Upper lobe of right lung (tissue), 1 donor: Measurements from ENCODE around the gene NTF4. TPM values are rescaled to one million over a fixed set of nuclear protein-coding genes. Genes with fewer than 3 reads are reported as not detected.

Experiments used
- ATAC-seq: fragments of 200-7000 bp; cut with Tn5 transposase; one replicate; pipeline ENCODE4 v1.9.1; 2020; ENCODE audit warnings: mild to moderate bottlenecking, moderate library complexity
- DNase-seq: peaks from one replicate; pipeline ENCODE4 v3.0.0-alpha.2; 2020
- H3K27ac ChIP-seq: fragments of 200-600 bp; one replicate; pipeline ENCODE4 v1.8.0; 2022
- H3K27me3 ChIP-seq: fragments of 200-600 bp; one replicate; pipeline ENCODE4 v1.8.0; 2022; ENCODE audit warnings: mild to moderate bottlenecking
- H3K36me3 ChIP-seq: fragments of 200-600 bp; one replicate; pipeline ENCODE4 v1.8.0; 2022
- H3K4me1 ChIP-seq: fragments of 200-600 bp; one replicate; pipeline ENCODE4 v1.8.0; 2022
- H3K4me3 ChIP-seq: fragments of 200-600 bp; one replicate; pipeline ENCODE4 v1.8.0; 2022; ENCODE audit warnings: mild to moderate bottlenecking
- H3K9me3 ChIP-seq: fragments of 200-600 bp; one replicate; pipeline ENCODE4 v1.8.0; 2022
- intact Hi-C: fragments of 100-400 bp; cut with DNase I; formaldehyde crosslinking; loops from one replicate; pipeline ENCODE4 v1.11.0; 2022
- total RNA-seq: library from RNA; stranded (reverse); fragmentation: NEBNext Ultra II Directional; extraction: Animal tissue kit (Norgen Biotek cat#: 25700); gene quantifications from one replicate; pipeline ENCODE4 v1.2.1, GENCODE V29; 2021
- TF ChIP-seq, protein P1 (sequence below): fragments of 200-600 bp; IDR thresholded peaks from one replicate; pipeline ENCODE4 v1.8.0; 2022; ENCODE audit warnings: antibody characterized with exemption
- donor health status: DM: no; HTN: yes; CAD: no; lungs with severe emphysema.

Gene NTF4
- total RNA-seq, 1 donor from 2014 or later = 2.7 TPM

DNA sequence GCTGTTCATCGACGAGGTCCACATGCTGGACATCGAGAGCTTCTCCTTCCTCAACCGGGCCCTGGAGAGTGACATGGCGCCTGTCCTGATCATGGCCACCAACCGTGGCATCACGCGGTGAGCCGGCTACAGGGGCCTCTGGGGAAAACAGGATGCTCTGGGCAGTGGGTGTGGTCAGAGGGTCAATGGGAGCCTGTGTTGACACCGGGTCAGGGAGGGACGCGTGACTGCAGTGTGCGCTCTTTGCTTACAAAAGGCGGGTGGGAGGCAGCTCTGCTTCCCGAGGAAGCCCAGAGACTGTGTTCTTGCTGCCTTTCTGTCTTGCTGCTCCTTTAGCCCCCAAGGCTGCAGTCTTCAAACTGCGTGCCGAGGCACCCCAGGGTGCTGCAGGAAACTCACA lies 53.4 kb downstream of the NTF4 start:
- TF ChIP-seq, protein P1, sequence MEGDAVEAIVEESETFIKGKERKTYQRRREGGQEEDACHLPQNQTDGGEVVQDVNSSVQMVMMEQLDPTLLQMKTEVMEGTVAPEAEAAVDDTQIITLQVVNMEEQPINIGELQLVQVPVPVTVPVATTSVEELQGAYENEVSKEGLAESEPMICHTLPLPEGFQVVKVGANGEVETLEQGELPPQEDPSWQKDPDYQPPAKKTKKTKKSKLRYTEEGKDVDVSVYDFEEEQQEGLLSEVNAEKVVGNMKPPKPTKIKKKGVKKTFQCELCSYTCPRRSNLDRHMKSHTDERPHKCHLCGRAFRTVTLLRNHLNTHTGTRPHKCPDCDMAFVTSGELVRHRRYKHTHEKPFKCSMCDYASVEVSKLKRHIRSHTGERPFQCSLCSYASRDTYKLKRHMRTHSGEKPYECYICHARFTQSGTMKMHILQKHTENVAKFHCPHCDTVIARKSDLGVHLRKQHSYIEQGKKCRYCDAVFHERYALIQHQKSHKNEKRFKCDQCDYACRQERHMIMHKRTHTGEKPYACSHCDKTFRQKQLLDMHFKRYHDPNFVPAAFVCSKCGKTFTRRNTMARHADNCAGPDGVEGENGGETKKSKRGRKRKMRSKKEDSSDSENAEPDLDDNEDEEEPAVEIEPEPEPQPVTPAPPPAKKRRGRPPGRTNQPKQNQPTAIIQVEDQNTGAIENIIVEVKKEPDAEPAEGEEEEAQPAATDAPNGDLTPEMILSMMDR = no peak
- Histone ChIP-seq H3K27ac (no peak overlapping the region), H3K4me3 (no peak overlapping the region), H3K4me1 (no peaks in the 10 kb centered on the region), H3K36me3 (peaks cover 54% of the 10 kb centered on the region), H3K27me3 (no peaks in the 10 kb centered on the region), H3K9me3 (no peaks in the 10 kb centered on the region)
- no peak for DNase-seq
- intact Hi-C loops = no loop called here
- no peak for ATAC-seq

Other genes with a start within 250 kb of the NTF4 start
- 23.5 TPM for gene HSD17B14, start 228.3 kb downstream of the NTF4 start, total RNA-seq
- 16.0 TPM for gene PLEKHA4, start 196.2 kb downstream of the NTF4 start, total RNA-seq
- gene PPP1R15A, start 192.4 kb downstream of the NTF4 start, total RNA-seq = 80.9 TPM
- gene TULP2, start 166.1 kb downstream of the NTF4 start, total RNA-seq = not detected
- gene NUCB1, start 164.5 kb downstream of the NTF4 start, total RNA-seq = 287 TPM
- gene DHDH, start 131.1 kb downstream of the NTF4 start, total RNA-seq = 3.0 TPM
- gene BAX, start 109.9 kb downstream of the NTF4 start, total RNA-seq = 127 TPM
- gene FTL, start 99.5 kb downstream of the NTF4 start, total RNA-seq = 7,346 TPM
- 35.1 TPM for gene GYS1, start 71.5 kb downstream of the NTF4 start, total RNA-seq
- gene RUVBL2, start 70.9 kb downstream of the NTF4 start, total RNA-seq = 37.6 TPM
- not detected for gene LHB, start 47.7 kb downstream of the NTF4 start, total RNA-seq
- gene CGB3, start 40.5 kb downstream of the NTF4 start, total RNA-seq = not detected
- gene CGB2, start 32.9 kb downstream of the NTF4 start, total RNA-seq = not detected
- gene CGB1, start 27.9 kb downstream of the NTF4 start, total RNA-seq = not detected
- gene CGB5, start 21.0 kb downstream of the NTF4 start, total RNA-seq = not detected
- not detected for gene CGB8, start 15.7 kb downstream of the NTF4 start, total RNA-seq
- gene CGB7, start 7.1 kb downstream of the NTF4 start, total RNA-seq = 0.43 TPM
- not detected for gene KCNA7, start 7.9 kb upstream of the NTF4 start, total RNA-seq
- gene SNRNP70, start 20.6 kb upstream of the NTF4 start, total RNA-seq = 179 TPM
- gene LIN7B, start 49.6 kb upstream of the NTF4 start, total RNA-seq = 12.2 TPM
- 1.5 TPM for gene C19orf73, start 54.3 kb upstream of the NTF4 start, total RNA-seq
- 10.7 TPM for gene PPFIA3, start 54.7 kb upstream of the NTF4 start, total RNA-seq
- 2.2 TPM for gene HRC, start 90.6 kb upstream of the NTF4 start, total RNA-seq
- gene TRPM4, start 93.0 kb upstream of the NTF4 start, total RNA-seq = 44.3 TPM